Keratinocyte (primary cell): ENCODE results near the gene LRBA. TPM values are rescaled to one million over a fixed set of nuclear protein-coding genes. Genes with fewer than 3 reads are reported as not detected.
A peak's percentile ranks its signal among the peaks of the same experiment; 100 is the strongest.

ENCODE experiments used
- DNase-seq: peaks from one replicate; pipeline ENCODE4 v3.0.0-alpha.2; 2011; ENCODE audit warnings: low read depth, missing footprints, low spot score
- FAIRE-seq: peaks from 2 replicates; lab custom pipeline; 2011; peaks lifted over from hg19 to GRCh38; lab: Jason Lieb, UNC
- H2AFZ ChIP-seq: 2 replicates; pipeline ENCODE4 v1.6.0; 2012; ENCODE audit warnings: low read length, control low read depth, inconsistent platforms; ENCODE audit not compliant: control insufficient read depth
- H3K27ac ChIP-seq: 2 replicates; pipeline ENCODE4 v1.5.1; 2011; ENCODE audit warnings: low read length; ENCODE audit not compliant: control insufficient read depth, insufficient read depth
- H3K27me3 ChIP-seq: 3 replicates; pipeline ENCODE4 v1.6.0; 2011; ENCODE audit warnings: low read length; ENCODE audit not compliant: control insufficient read depth, insufficient read depth; ENCODE audit errors: extremely low read depth
- H3K36me3 ChIP-seq, 2 experiments: 2 replicates in 1 of 2; 3 replicates in 1 of 2; pipeline ENCODE4 v1.5.1; 2011; ENCODE audit warnings: low read length in 2 of 2, mild to moderate bottlenecking in 1 of 2; ENCODE audit not compliant: control insufficient read depth in 2 of 2, insufficient read depth in 2 of 2; ENCODE audit errors: extremely low read depth in 1 of 2
- H3K4me1 ChIP-seq: 3 replicates; pipeline ENCODE4 v1.5.1; 2011; ENCODE audit warnings: low read length; ENCODE audit not compliant: control insufficient read depth, insufficient read depth; ENCODE audit errors: extremely low read depth
- H3K4me2 ChIP-seq: 3 replicates; pipeline ENCODE4 v1.6.0; 2011; ENCODE audit warnings: low read depth, low read length; ENCODE audit not compliant: control insufficient read depth, insufficient read depth; ENCODE audit errors: extremely low read depth
- H3K4me3 ChIP-seq, 3 experiments: fragments of 200-600 bp in 1 of 3; sonication (generic) in 1 of 3; 2 replicates in 2 of 3; 3 replicates in 1 of 3; pipeline ENCODE4 v1.5.1; 2011 to 2016; ENCODE audit warnings: low read length in 3 of 3, mild to moderate bottlenecking in 3 of 3, control low read depth in 2 of 3, inconsistent platforms in 1 of 3, low read depth in 1 of 3, mixed read lengths in 1 of 3, mixed run types in 1 of 3, moderate library complexity in 1 of 3; ENCODE audit not compliant: control insufficient read depth in 2 of 3, insufficient read depth in 2 of 3; ENCODE audit errors: extremely low read depth in 1 of 3
- H3K79me2 ChIP-seq: 2 replicates; pipeline ENCODE4 v1.6.0; 2012; ENCODE audit warnings: low read length; ENCODE audit not compliant: control insufficient read depth, insufficient read depth
- H3K9ac ChIP-seq: 3 replicates; pipeline ENCODE4 v1.6.0; 2011; ENCODE audit warnings: low read length; ENCODE audit not compliant: control insufficient read depth, insufficient read depth; ENCODE audit errors: extremely low read depth
- H3K9me1 ChIP-seq: 3 replicates; pipeline ENCODE4 v1.6.0; 2011; ENCODE audit warnings: low read length; ENCODE audit not compliant: control insufficient read depth, insufficient read depth; ENCODE audit errors: extremely low read depth
- H3K9me3 ChIP-seq: 2 replicates; pipeline ENCODE4 v1.5.1; 2012; ENCODE audit warnings: low read depth, low read length; ENCODE audit not compliant: control insufficient read depth
- H4K20me1 ChIP-seq: 3 replicates; pipeline ENCODE4 v1.6.0; 2011; ENCODE audit warnings: low read length; ENCODE audit not compliant: control insufficient read depth, insufficient read depth; ENCODE audit errors: extremely low read depth
- CTCF ChIP-seq, 3 experiments: IDR thresholded peaks in 1 of 3; conservative IDR thresholded peaks in 1 of 3; optimal IDR thresholded peaks in 1 of 3; 2 replicates in 2 of 3; 3 replicates in 1 of 3; pipeline versions ENCODE3 to v1.5.1; 2011; ENCODE audit warnings: low read length in 3 of 3, mild to moderate bottlenecking in 3 of 3, moderate library complexity in 2 of 3, control low read depth in 1 of 3, inconsistent platforms in 1 of 3; ENCODE audit not compliant: insufficient read depth in 2 of 3; ENCODE audit errors: extremely low read depth in 1 of 3
- EZH2 ChIP-seq: IDR thresholded peaks from one replicate; pipeline ENCODE4 v1.6.1; 2012; ENCODE audit warnings: inconsistent platforms, mild to moderate bottlenecking, low read length, moderate library complexity
- dilution Hi-C: fragments of 300-500 bp; cut with MboI; formaldehyde crosslinking; loops from one replicate; pipeline ENCODE4 v1.7.0; 2020; ENCODE audit warnings: low sequenced_read_pairs; ENCODE audit not compliant: extremely low pct_ligation_motif_present
- polyA plus RNA-seq, 5 experiments: library from polyadenylated mRNA; depleted of rRNA in 3 of 5; stranded (reverse) in 3 of 5; stranded (forward) in 1 of 5; unstranded in 1 of 5; fragments of >200 nt; gene quantifications; 1 replicate in 1 of 5; 2 replicates in 3 of 5; 3 replicates in 1 of 5; pipeline versions ENCODE4 v1.2.1 to v1.2.3, GENCODE V29; 2011 to 2012; ENCODE audit warnings: missing spikeins in 2 of 5, low read depth in 1 of 5, low replicate concordance in 1 of 5

Gene LRBA
- polyA plus RNA-seq, 1 donor (not counting 4 experiments of a cell fraction or from before 2014, with no cell fraction given) = 35.6 TPM

- H3K4me2 ChIP-seq = no peak overlapping the region
- H3K27me3 ChIP-seq = no peaks in the 10 kb centered on the region
- FAIRE-seq = peak; percentile 23
- dilution Hi-C loops = no loop called here
- peaks cover 47% of the 10 kb centered on the region for H3K79me2 ChIP-seq
- H3K4me3 ChIP-seq = no peak overlapping the region
- H3K27ac ChIP-seq = peak overlapping the region; percentile 36
- H2AFZ ChIP-seq = no peak overlapping the region
- H3K9ac ChIP-seq = no peak overlapping the region
- no peaks in the 10 kb centered on the region for H3K9me1 ChIP-seq
- H3K4me1 ChIP-seq = peaks cover 13% of the 10 kb centered on the region
- H4K20me1 ChIP-seq = no peaks in the 10 kb centered on the region
- DNase-seq = no peak
- H3K9me3 ChIP-seq = no peaks in the 10 kb centered on the region
- H3K36me3 ChIP-seq = no peaks in the 10 kb centered on the region
- no peak for TF ChIP-seq EZH2
- no peak for TF ChIP-seq CTCF (optimal IDR thresholded peaks at IDR 0.05 in 1 of 3, IDR thresholded peaks at IDR 0.05 in 1 of 3, conservative IDR thresholded peaks at IDR 0.05 in 1 of 3; ENCODE audit: extremely low read depth in 1 of 3, insufficient read depth in 2 of 3, low read length in 3 of 3)
These were observed 71.3 kb downstream of the LRBA start for GRCh38 chr4:150943818-150944217.

- TF ChIP-seq CTCF (optimal IDR thresholded peaks at IDR 0.05 in 1 of 3, IDR thresholded peaks at IDR 0.05 in 1 of 3, conservative IDR thresholded peaks at IDR 0.05 in 1 of 3; ENCODE audit: extremely low read depth in 1 of 3, insufficient read depth in 2 of 3, low read length in 3 of 3) (no peak), EZH2 (no peak)
- H3K4me1 ChIP-seq = peaks cover 13% of the 10 kb centered on the region
- no peak overlapping the region for H2AFZ ChIP-seq
- H3K36me3 ChIP-seq = no peaks in the 10 kb centered on the region
- H3K27ac ChIP-seq = no peak overlapping the region
- dilution Hi-C loops = no loop called here
- peak; percentile 29 for FAIRE-seq
- no peaks in the 10 kb centered on the region for H4K20me1 ChIP-seq
- no peak for DNase-seq
- H3K4me3 ChIP-seq = no peak overlapping the region
- no peak overlapping the region for H3K9ac ChIP-seq
- H3K27me3 ChIP-seq = no peaks in the 10 kb centered on the region
- no peak overlapping the region for H3K4me2 ChIP-seq
- H3K9me3 ChIP-seq = no peaks in the 10 kb centered on the region
- no peaks in the 10 kb centered on the region for H3K9me1 ChIP-seq
- H3K79me2 ChIP-seq = peaks cover 47% of the 10 kb centered on the region
These were observed 72.0 kb downstream of the LRBA start for GRCh38 chr4:150943126-150943525.
